K562 (cell line): ENCODE results near the gene ZNF574. TPM values are rescaled to one million over a fixed set of nuclear protein-coding genes. Genes with fewer than 3 reads are reported as not detected.

Experiments used
- ATAC-seq: fragments of 200-7000 bp; cut with Tn5 transposase; 3 replicates; pipeline ENCODE4 v1.9.1; 2020; ENCODE audit warnings: moderate library complexity
- BruUV-seq: library from RNA; stranded (reverse); fragments of 400-500 nt; replicated peaks from 2 replicates; lab custom pipeline; 2021; lab: Mats Ljungman, UMichigan
- CTCF ChIA-PET: fragments of 300-600 bp; formaldehyde crosslinking; extraction: SDS; loops from one replicate; lab custom pipeline; 2021; ENCODE audit warnings: low intra/inter-chr PET ratio; lab: Yijun Ruan, JAX
- POLR2A ChIA-PET: fragments of 300-600, 350-650 bp; sonication (Branson Sonifier 250); formaldehyde crosslinking; extraction: SDS; loops from one replicate; lab custom pipeline; 2021; ENCODE audit warnings: antibody characterized with exemption, inconsistent platforms; lab: Yijun Ruan, JAX
- DNase-seq, 4 experiments: peaks; one replicate each; pipeline versions ENCODE4 v3.0.0 to v3.0.0-alpha.2; 2011 to 2018; ENCODE audit warnings: low spot score in 3 of 4, mixed read lengths in 3 of 4; ENCODE audit errors: extremely low read depth in 1 of 4
- FAIRE-seq: peaks from 2 replicates; lab custom pipeline; 2011; peaks lifted over from hg19 to GRCh38; lab: Jason Lieb, UNC
- H2AFZ ChIP-seq: 2 replicates; pipeline ENCODE4 v1.6.0; 2011; ENCODE audit warnings: low read depth, low read length, control low read depth, inconsistent platforms
- H3K27ac ChIP-seq: fragments of 200-600 bp; 3 replicates; pipeline ENCODE4 v1.8.0; 2011; ENCODE audit warnings: low read depth, mild to moderate bottlenecking, control low read depth, inconsistent platforms, low read length, moderate library complexity, mixed read lengths; ENCODE audit errors: extremely low read depth
- H3K27me3 ChIP-seq, 2 experiments: fragments of 300-600 bp in 1 of 2; 2 replicates in 1 of 2; 3 replicates in 1 of 2; pipeline versions ENCODE4 v1.6.0 to v1.8.0; 2011; ENCODE audit warnings: inconsistent platforms in 2 of 2, low read length in 2 of 2, mild to moderate bottlenecking in 1 of 2, mixed read lengths in 1 of 2, moderate library complexity in 1 of 2; ENCODE audit not compliant: control insufficient read depth in 2 of 2, insufficient read depth in 2 of 2
- H3K36me3 ChIP-seq: fragments of 300-600 bp; 3 replicates; pipeline ENCODE4 v1.8.0; 2011; ENCODE audit warnings: mild to moderate bottlenecking, low read length, inconsistent platforms; ENCODE audit not compliant: control insufficient read depth, insufficient read depth
- H3K4me1 ChIP-seq, 2 experiments: fragments of 200-600 bp in 1 of 2; replicated peaks in 1 of 2; 2 replicates in 1 of 2; 3 replicates in 1 of 2; pipeline versions ENCODE4 v1.5.1 to v1.8.0; 2011; ENCODE audit warnings: inconsistent platforms in 2 of 2, low read length in 2 of 2, mild to moderate bottlenecking in 1 of 2, mixed read lengths in 1 of 2, moderate library complexity in 1 of 2; ENCODE audit not compliant: control insufficient read depth in 2 of 2, insufficient read depth in 2 of 2
- H3K4me2 ChIP-seq: 2 replicates; pipeline ENCODE4 v1.6.1; 2011; ENCODE audit warnings: low read length, control low read depth, inconsistent platforms, mixed read lengths; ENCODE audit not compliant: insufficient read depth
- H3K4me3 ChIP-seq: fragments of 200-600 bp; sonication (generic), shearing (Covaris generic); 2 replicates; pipeline ENCODE4 v1.5.1; 2016; ENCODE audit warnings: control low read depth, inconsistent platforms
- H3K79me2 ChIP-seq: fragments of 200-600 bp; 3 replicates; pipeline ENCODE4 v1.8.0; 2011; ENCODE audit warnings: low read length, inconsistent platforms; ENCODE audit not compliant: control insufficient read depth, insufficient read depth
- H3K9ac ChIP-seq, 2 experiments: 2 replicates each; pipeline versions ENCODE4 v1.6.0 to v1.6.1; 2011; ENCODE audit warnings: low read depth in 2 of 2, low read length in 2 of 2, control low read depth in 1 of 2, inconsistent platforms in 1 of 2, mild to moderate bottlenecking in 1 of 2, mixed read lengths in 1 of 2; ENCODE audit not compliant: insufficient read depth in 1 of 2
- H3K9me1 ChIP-seq: one replicate; pipeline ENCODE4 v1.6.0; 2011; ENCODE audit warnings: inconsistent platforms, mild to moderate bottlenecking, low read length, moderate library complexity; ENCODE audit not compliant: control insufficient read depth, insufficient read depth
- H3K9me3 ChIP-seq: replicated peaks from 2 replicates; pipeline ENCODE4 v1.5.1; 2011; ENCODE audit warnings: low read depth, low read length, inconsistent platforms; ENCODE audit not compliant: control insufficient read depth, insufficient read depth
- H4K20me1 ChIP-seq: replicated peaks from 2 replicates; pipeline ENCODE4 v1.6.1; 2011; ENCODE audit warnings: low read length, inconsistent platforms, mixed read lengths; ENCODE audit not compliant: control insufficient read depth, insufficient read depth
- CREBBP ChIP-seq: IDR thresholded peaks from one replicate; pipeline ENCODE4 v1.6.1; 2012; ENCODE audit warnings: low read depth, mild to moderate bottlenecking, control low read depth, inconsistent platforms, low read length
- MGA ChIP-seq: fragments of 450-650 bp; IDR thresholded peaks from 2 replicates; pipeline ENCODE4 v1.6.1; 2016; ENCODE audit warnings: mild to moderate bottlenecking, moderate library complexity
- WGBS: fragments of 100-300 bp; shearing (Covaris generic); methylation state at CpG from one replicate; pipeline ENCODE4 v1.1.6; 2016; ENCODE audit warnings: low coverage, mixed read lengths; ENCODE audit not compliant: insufficient coverage; ENCODE audit errors: missing lambda C conversion rate; 5-methylcytosine and 5-hydroxymethylcytosine counted together
- in situ Hi-C: fragments of 300-500 bp; cut with MboI; formaldehyde crosslinking; loops from 4 replicates; pipeline ENCODE4 v1.15.0; 2018; ENCODE audit warnings: inconsistent platforms, mixed read lengths
- intact Hi-C: fragments of 100-400 bp; cut with micrococcal nuclease; formaldehyde crosslinking; loops from 2 replicates; pipeline ENCODE4 v1.14.2; 2022
- polyA plus RNA-seq, 8 experiments: library from polyadenylated mRNA; depleted of rRNA in 4 of 8; stranded (reverse) in 5 of 8; unstranded in 3 of 8; fragments of >200 nt; fragmentation: Nextera tagmentation in 2 of 8; fragmentation: Illumina TruSeq in 1 of 8; extraction: Ambion mirVana in 2 of 8; extraction: Trizol in 1 of 8; gene quantifications; 2 replicates each; pipeline versions ENCODE4 v1.2.1 to v1.2.3, GENCODE V29; 2011 to 2014; ENCODE audit warnings: inconsistent platforms in 1 of 8, missing spikeins in 1 of 8
- total RNA-seq, 7 experiments: library from RNA; depleted of rRNA in 6 of 7; stranded (reverse); fragments of >200 nt in 6 of 7; fragmentation: Illumina TruSeq in 2 of 7; extraction: Trizol in 2 of 7; gene quantifications; 2 replicates each; pipeline versions ENCODE4 v1.2.1 to v1.2.3, GENCODE V29; 2011 to 2021; ENCODE audit warnings: low replicate concordance in 1 of 7

ZNF574 gene
- total and polyA plus RNA-seq, 9 of the 15 experiments (the other 6 are each of a cell fraction or from before 2014, with no cell fraction given): 0.24 to 20.7 (median 8.4) TPM

DNA sequence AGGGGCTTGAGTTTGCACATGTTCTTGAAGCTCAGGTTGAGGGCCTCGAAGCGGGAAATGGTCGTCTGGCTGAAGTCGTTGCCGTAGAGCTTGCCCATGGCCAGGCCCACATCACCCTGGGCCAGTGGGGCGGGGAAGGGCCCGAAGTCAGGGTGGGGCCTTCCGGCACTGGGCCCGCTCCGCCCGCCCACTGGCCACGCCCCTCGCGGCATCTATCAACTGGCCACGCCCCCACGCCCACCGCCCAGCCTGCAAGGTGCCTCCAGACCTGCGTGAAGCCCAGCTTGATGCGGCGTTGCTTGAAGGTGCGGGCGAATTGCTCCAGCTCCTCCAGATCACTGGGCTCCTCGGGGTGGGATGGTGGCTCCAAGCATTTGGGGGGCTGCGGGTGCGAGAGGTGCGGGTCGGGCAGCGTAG is 19.9 kb downstream of the ZNF574 start:
- WGBS: 29% methylated on average over 13 of the region's 28 CpGs
- DNase-seq (peak; percentile 37 to 87 (median 72)), FAIRE-seq (no peak), ATAC-seq (peak; percentile 87)
- H3K9ac ChIP-seq: no peak overlapping the region; a peak in 1 of 4 replicates
- POLR2A ChIA-PET: interaction anchor here (0.6 to 1.0 kb wide), 2 partner anchors 27 to 313 kb away, joined by 3 to 5 read pairs; no protein-coding TSS in a partner anchor
- H3K27ac ChIP-seq: no peak overlapping the region
- in situ Hi-C loops: no loop called here
- CTCF ChIA-PET: no interaction called here
- no peaks in the 10 kb centered on the region for H3K36me3 ChIP-seq
- 0 out of 2 replicates have a peak overlapping the region, but pooled peaks have one; percentile 66 for H2AFZ ChIP-seq
- no peaks in the 10 kb centered on the region for H3K79me2 ChIP-seq
- H3K9me3 ChIP-seq: no peaks in the 10 kb centered on the region
- intact Hi-C loops: no loop called here
- no peaks in the 10 kb centered on the region for H3K9me1 ChIP-seq
- H3K27me3 ChIP-seq: peaks cover 2 to 18% of the 10 kb centered on the region in 2 experiments; a peak in 3 of 5 replicates
- BruUV-seq: no TSS peak
- no peak overlapping the region for H3K4me2 ChIP-seq
- no peak overlapping the region for H3K4me3 ChIP-seq
- H4K20me1 ChIP-seq: no peaks in the 10 kb centered on the region
- H3K4me1 ChIP-seq: peaks cover 0 to 30% of the 10 kb centered on the region in 2 experiments; a peak in 4 of 5 replicates
- no peak for TF ChIP-seq CREBBP
- peak; percentile 30; the same call in 1 of the 2 replicates for TF ChIP-seq MGA
